ENCODE results near the gene CENPT.

GRCh38 chr16:67782567-67783352, 64.7 kb downstream of the CENPT start:
- TF ChIP-seq CTCF (IDR thresholded peaks at IDR 0.05) (no peak), EZH2 (IDR thresholded peaks at IDR 0.05) (no peak)

Data from neural progenitor cell (in vitro differentiated cells).